IMR-90 (cell line): ENCODE data around the gene ZDHHC21. TPM values are rescaled to one million over a fixed set of nuclear protein-coding genes. Genes with fewer than 3 reads are reported as not detected.

ENCODE experiments used
- ATAC-seq: fragments of 200-7000 bp; cut with Tn5 transposase; 2 replicates; pipeline ENCODE4 v1.9.1; 2020; ENCODE audit warnings: low read depth, mild to moderate bottlenecking, moderate library complexity
- BruUV-seq: library from RNA; stranded (reverse); fragments of 400-500 nt; replicated peaks from 2 replicates; lab custom pipeline; 2021; lab: Mats Ljungman, UMichigan
- CTCF ChIA-PET: fragments of 300-600 bp; formaldehyde crosslinking; extraction: SDS; loops from one replicate; lab custom pipeline; 2021; ENCODE audit warnings: antibody characterized with exemption; lab: Yijun Ruan, JAX
- POLR2A ChIA-PET: fragments of 300-600 bp; sonication (Branson Sonifier 250); formaldehyde crosslinking; loops from one replicate; lab custom pipeline; 2022; ENCODE audit warnings: antibody characterized with exemption; ENCODE audit not compliant: unreplicated experiment; lab: Charles Lee
- DNase-seq: peaks from one replicate; pipeline ENCODE4 v3.0.0; 2013
- H2AFZ ChIP-seq: replicated peaks from 2 replicates; pipeline ENCODE3; 2013; ENCODE audit warnings: low read length, mild to moderate bottlenecking; ENCODE audit not compliant: poor library complexity
- H2AK5ac ChIP-seq: 2 replicates; pipeline ENCODE4 v1.6.1; 2013; ENCODE audit warnings: low read depth, low read length, inconsistent platforms
- H2AK9ac ChIP-seq: replicated peaks from 2 replicates; pipeline ENCODE3; 2013; ENCODE audit warnings: mild to moderate bottlenecking, low read depth, low read length, moderate library complexity; ENCODE audit not compliant: poor library complexity
- H2BK120ac ChIP-seq: 2 replicates; pipeline ENCODE4 v1.6.1; 2013; ENCODE audit warnings: low read depth, low read length, inconsistent platforms
- H2BK15ac ChIP-seq: 3 replicates; pipeline ENCODE4 v1.6.1; 2013; ENCODE audit warnings: low read depth, low read length, inconsistent platforms
- H2BK20ac ChIP-seq: 2 replicates; pipeline ENCODE4 v1.6.1; 2013; ENCODE audit warnings: low read depth, mild to moderate bottlenecking, inconsistent platforms, low read length, moderate library complexity
- H2BK5ac ChIP-seq: 2 replicates; pipeline ENCODE4 v1.6.1; 2013; ENCODE audit warnings: mild to moderate bottlenecking, low read depth, low read length, inconsistent platforms; ENCODE audit not compliant: poor library complexity, severe bottlenecking
- H3K14ac ChIP-seq: replicated peaks from 2 replicates; pipeline ENCODE4 v1.6.1; 2013; ENCODE audit warnings: low read depth, low read length, inconsistent platforms
- H3K18ac ChIP-seq: 2 replicates; pipeline ENCODE4 v1.6.1; 2013; ENCODE audit warnings: low read depth, low read length, control low read depth
- H3K23ac ChIP-seq: 2 replicates; pipeline ENCODE4 v1.6.1; 2013; ENCODE audit warnings: low read depth, low read length, inconsistent platforms
- H3K27ac ChIP-seq: 2 replicates; pipeline ENCODE4 v1.5.1; 2013; ENCODE audit warnings: mild to moderate bottlenecking, control low read depth, low read length; ENCODE audit not compliant: insufficient read depth
- H3K27me3 ChIP-seq: 2 replicates; pipeline ENCODE4 v1.6.1; 2013; ENCODE audit warnings: low read length; ENCODE audit not compliant: control insufficient read depth, insufficient read depth
- H3K36me3 ChIP-seq: 2 replicates; pipeline ENCODE4 v1.6.1; 2013; ENCODE audit warnings: low read length, mixed read lengths; ENCODE audit not compliant: control insufficient read depth, insufficient read depth
- H3K4ac ChIP-seq: 2 replicates; pipeline ENCODE4 v1.6.1; 2013; ENCODE audit warnings: low read depth, low read length, inconsistent platforms
- H3K4me1 ChIP-seq: 2 replicates; pipeline ENCODE4 v1.6.1; 2013; ENCODE audit warnings: low read length, mixed read lengths; ENCODE audit not compliant: control insufficient read depth, insufficient read depth
- H3K4me2 ChIP-seq: 2 replicates; pipeline ENCODE4 v1.6.1; 2013; ENCODE audit warnings: low read depth, mild to moderate bottlenecking, control low read depth, low read length, moderate library complexity
- H3K4me3 ChIP-seq: 2 replicates; pipeline ENCODE4 v1.5.1; 2013; ENCODE audit warnings: low read depth, mild to moderate bottlenecking, control low read depth, low read length, moderate library complexity; ENCODE audit not compliant: insufficient read depth
- H3K56ac ChIP-seq: 2 replicates; pipeline ENCODE4 v1.6.1; 2013; ENCODE audit warnings: low read length, inconsistent platforms; ENCODE audit not compliant: insufficient read depth; ENCODE audit errors: extremely low read depth
- H3K79me1 ChIP-seq, 2 experiments: 2 replicates each; pipeline ENCODE4 v1.6.1; 2013; ENCODE audit warnings: low read length in 2 of 2, inconsistent platforms in 1 of 2, low read depth in 1 of 2
- H3K9ac ChIP-seq: 2 replicates; pipeline ENCODE4 v1.6.1; 2013; ENCODE audit warnings: low read depth, low read length, control low read depth
- H3K9me1 ChIP-seq: 2 replicates; pipeline ENCODE4 v1.6.1; 2013; ENCODE audit warnings: low read length, inconsistent platforms; ENCODE audit not compliant: insufficient read depth
- H3K9me3 ChIP-seq: 2 replicates; pipeline ENCODE4 v1.6.1; 2013; ENCODE audit warnings: low read length; ENCODE audit not compliant: control insufficient read depth, insufficient read depth
- H4K20me1 ChIP-seq: 2 replicates; pipeline ENCODE4 v1.6.1; 2013; ENCODE audit warnings: low read length, inconsistent platforms; ENCODE audit not compliant: insufficient read depth
- H4K5ac ChIP-seq: 2 replicates; pipeline ENCODE4 v1.6.1; 2013; ENCODE audit warnings: mild to moderate bottlenecking, low read depth, low read length, control low read depth
- H4K8ac ChIP-seq, 2 experiments: 2 replicates each; pipeline ENCODE4 v1.6.1; 2013; ENCODE audit warnings: low read depth in 2 of 2, low read length in 2 of 2, control low read depth in 1 of 2, inconsistent platforms in 1 of 2
- H4K91ac ChIP-seq: 2 replicates; pipeline ENCODE4 v1.6.1; 2013; ENCODE audit warnings: low read depth, low read length, inconsistent platforms; ENCODE audit not compliant: insufficient read depth
- BHLHE40 ChIP-seq: fragments of 150-350 bp; IDR thresholded peaks from 2 replicates; pipeline ENCODE4 v1.6.1; 2016; ENCODE audit warnings: mild to moderate bottlenecking, low read depth, low read length
- CEBPB ChIP-seq: IDR thresholded peaks from 2 replicates; pipeline ENCODE4 v1.6.1; 2012; ENCODE audit warnings: low read depth, low read length, improper control_type of control experiment
- CHD1 ChIP-seq: IDR thresholded peaks from 2 replicates; pipeline ENCODE4 v1.6.1; 2012; ENCODE audit warnings: low read depth, low read length, improper control_type of control experiment
- ELK1 ChIP-seq: fragments of 150-350 bp; IDR thresholded peaks from 2 replicates; pipeline ENCODE4 v1.6.1; 2016; ENCODE audit warnings: low read depth, mild to moderate bottlenecking, low read length, moderate library complexity, borderline replicate concordance
- FOS ChIP-seq: fragments of 150-350 bp; IDR thresholded peaks from 2 replicates; pipeline ENCODE4 v1.6.1; 2016; ENCODE audit warnings: low read depth, low read length
- MAZ ChIP-seq: IDR thresholded peaks from 2 replicates; pipeline ENCODE4 v1.6.1; 2012; ENCODE audit warnings: low read depth, mild to moderate bottlenecking, low read length, improper control_type of control experiment, moderate library complexity, borderline replicate concordance
- MXI1 ChIP-seq: IDR thresholded peaks from 2 replicates; pipeline ENCODE4 v1.6.1; 2012; ENCODE audit warnings: low read depth, mild to moderate bottlenecking, low read length, moderate library complexity, borderline replicate concordance
- NFE2L2 ChIP-seq: fragments of 150-350 bp; IDR thresholded peaks from 2 replicates; pipeline ENCODE4 v1.6.1; 2016; ENCODE audit warnings: low read depth, mild to moderate bottlenecking, low read length
- RAD21 ChIP-seq: IDR thresholded peaks from 2 replicates; pipeline ENCODE4 v1.6.1; 2012; ENCODE audit warnings: low read length, improper control_type of control experiment
- RCOR1 ChIP-seq: IDR thresholded peaks from 2 replicates; pipeline ENCODE4 v1.6.1; 2012; ENCODE audit warnings: mild to moderate bottlenecking, low read length, improper control_type of control experiment; ENCODE audit not compliant: insufficient replicate concordance
- RFX5 ChIP-seq: IDR thresholded peaks from 2 replicates; pipeline ENCODE4 v1.8.0; 2012; ENCODE audit warnings: low read depth, mild to moderate bottlenecking, low read length, moderate library complexity
- SMC3 ChIP-seq: fragments of 150-350 bp; IDR thresholded peaks from 2 replicates; pipeline ENCODE4 v1.6.1; 2016; ENCODE audit warnings: low read depth, mild to moderate bottlenecking, antibody characterized with exemption, low read length, moderate library complexity
- USF2 ChIP-seq: fragments of 150-350 bp; IDR thresholded peaks from 2 replicates; pipeline ENCODE4 v1.6.1; 2017; ENCODE audit warnings: mild to moderate bottlenecking, antibody characterized with exemption, low read length, low read depth
- WGBS, 2 experiments: methylation state at CpG; one replicate each; pipeline versions ENCODE4 v1.1.5 to v1.1.7; 2013; ENCODE audit warnings: missing lambda C conversion rate in 2 of 2; ENCODE audit not compliant: insufficient read length in 1 of 2; ENCODE audit errors: extremely low coverage in 2 of 2; 5-methylcytosine and 5-hydroxymethylcytosine counted together
- dilution Hi-C: fragments of 300-500 bp; cut with HindIII; formaldehyde crosslinking; loops from one replicate; pipeline ENCODE4 v1.14.3; 2018; ENCODE audit warnings: low sequenced_read_pairs; ENCODE audit not compliant: unreplicated experiment
- in situ Hi-C: fragments of 300-500 bp; cut with MboI; formaldehyde crosslinking; loops from 3 replicates; pipeline ENCODE4 v1.14.3; 2019; ENCODE audit warnings: low sequenced_read_pairs, inconsistent platforms, mixed read lengths
- intact Hi-C: fragments of 100-400 bp; cut with micrococcal nuclease; formaldehyde crosslinking; loops from 2 replicates; pipeline ENCODE4 v1.10.0; 2022
- polyA plus RNA-seq, 3 experiments: library from polyadenylated mRNA; depleted of rRNA; stranded (reverse); fragments of >200 nt; gene quantifications; 2 replicates each; pipeline ENCODE4 v1.2.3, GENCODE V29; 2012; ENCODE audit warnings: low replicate concordance in 1 of 3
- total RNA-seq: library from RNA; depleted of rRNA; stranded (reverse); fragments of >200 nt; gene quantifications from 2 replicates; pipeline ENCODE4 v1.2.3, GENCODE V29; 2012

Gene ZDHHC21
- total and polyA plus RNA-seq, 2 of the 4 experiments (the other 2 are of a cell fraction): 2.8 to 4.5 TPM

GRCh38 chr9:14645648-14646047, 47.6 kb downstream of the ZDHHC21 start:
- no peak overlapping the region for H4K91ac ChIP-seq
- no CpG with 5 or more reads among the region's 3 CpGs for WGBS, 2 experiments
- in situ Hi-C loops (no loop called here), dilution Hi-C loops (no loop called here), intact Hi-C loops (no loop called here)
- H2AK5ac ChIP-seq: peak overlapping the region; percentile 88; the same call in 1 of the 2 replicates
- no peaks in the 10 kb centered on the region for H4K20me1 ChIP-seq
- H3K4me2 ChIP-seq: peak overlapping the region; percentile 70; the same call in 1 of the 2 replicates
- H3K4me3 ChIP-seq: no peak overlapping the region
- BruUV-seq: no TSS peak
- H3K9ac ChIP-seq: no peak overlapping the region
- CTCF ChIA-PET: no interaction called here
- H2BK15ac ChIP-seq: peak overlapping the region; percentile 74; the same call in 1 of the 3 replicates
- ATAC-seq (peak; percentile 88), DNase-seq (peak; percentile 73)
- no peak overlapping the region for H2AFZ ChIP-seq
- H4K5ac ChIP-seq: no peak overlapping the region
- H2BK5ac ChIP-seq: peak overlapping the region; percentile 81
- no peaks in the 10 kb centered on the region; the same call in 1 of the 2 replicates for H3K36me3 ChIP-seq
- H3K18ac ChIP-seq: peak overlapping the region; percentile 20; the same call in 1 of the 2 replicates
- H3K9me1 ChIP-seq: 0 out of 2 replicates have a peak, but pooled peaks cover 2% of the 10 kb centered on the region
- POLR2A ChIA-PET: no interaction called here
- H2AK9ac ChIP-seq: no peak overlapping the region
- H3K14ac ChIP-seq: no peak overlapping the region; the same call in 1 of the 2 replicates
- peak overlapping the region; percentile 68; the same call in 1 of the 2 replicates for H3K23ac ChIP-seq
- H3K9me3 ChIP-seq: no peaks in the 10 kb centered on the region
- H4K8ac ChIP-seq: peak overlapping the region in 1 of 2 experiments; percentile 77; a peak in 2 of 4 replicates
- H2BK120ac ChIP-seq: peak overlapping the region; percentile 72; the same call in 1 of the 2 replicates
- H3K79me1 ChIP-seq: no peaks in the 10 kb centered on the region
- peaks cover 7% of the 10 kb centered on the region for H3K4me1 ChIP-seq
- H3K27me3 ChIP-seq: no peaks in the 10 kb centered on the region
- TF ChIP-seq SMC3 (no peak), RAD21 (no peak), RCOR1 (no peak), NFE2L2 (no peak), FOS (peak; percentile 42), USF2 (no peak), MXI1 (no peak), RFX5 (no peak), MAZ (no peak), ELK1 (no peak), CEBPB (no peak), CHD1 (no peak), BHLHE40 (0 out of 2 replicates have a peak, but pooled peaks have one; percentile 3)
- no peak overlapping the region for H3K27ac ChIP-seq
- peak overlapping the region; percentile 57; the same call in 1 of the 2 replicates for H3K4ac ChIP-seq
- no peak overlapping the region for H3K56ac ChIP-seq
- H2BK20ac ChIP-seq: peak overlapping the region; percentile 82; the same call in 1 of the 2 replicates
